ENCODE results near the gene PRXL2B. TPM values are rescaled to one million over a fixed set of nuclear protein-coding genes. Genes with fewer than 3 reads are reported as not detected.

PRXL2B gene
- total and polyA plus RNA-seq, 4 donors: 19.0 to 85.9 (median 52.0) TPM

Other genes with a start within 250 kb of the PRXL2B start
- gene MORN1, start 195.2 kb upstream of the PRXL2B start, total RNA-seq: 10 to 100 TPM in 1 of 2 donors, 1 to 10 TPM in 1; 8.4 to 17.5 TPM
- 10 to 100 TPM; 10.6 to 15.0 TPM for gene MORN1, start 195.2 kb upstream of the PRXL2B start, polyA plus RNA-seq (ENCODE audit: insufficient read length in 2 of 2)
- 10 to 100 TPM; 48.8 to 83.6 TPM for gene RER1, start 194.9 kb upstream of the PRXL2B start, total RNA-seq
- gene RER1, start 194.9 kb upstream of the PRXL2B start, polyA plus RNA-seq (ENCODE audit: insufficient read length in 2 of 2): 100 to 1,000 TPM in 1 of 2 donors, 10 to 100 TPM in 1; 95.9 to 118 TPM
- 10 to 100 TPM; 17.7 to 28.3 TPM for gene PEX10, start 174.2 kb upstream of the PRXL2B start, total RNA-seq
- gene PEX10, start 174.2 kb upstream of the PRXL2B start, polyA plus RNA-seq (ENCODE audit: insufficient read length in 2 of 2): 10 to 100 TPM; 35.1 to 36.9 TPM
- 1 to 10 TPM; 3.3 to 7.1 TPM for gene PLCH2, start 110.5 kb upstream of the PRXL2B start, total RNA-seq
- gene PLCH2, start 110.5 kb upstream of the PRXL2B start, polyA plus RNA-seq (ENCODE audit: insufficient read length in 2 of 2): 10 to 100 TPM; 17.2 to 19.0 TPM
- 10 to 100 TPM; 25.7 to 29.0 TPM for gene PANK4, start 60.2 kb upstream of the PRXL2B start, total RNA-seq
- gene PANK4, start 60.2 kb upstream of the PRXL2B start, polyA plus RNA-seq (ENCODE audit: insufficient read length in 2 of 2): 10 to 100 TPM; 35.5 to 37.9 TPM
- 10 to 100 TPM; 13.1 to 14.1 TPM for gene HES5, start 56.5 kb upstream of the PRXL2B start, total RNA-seq
- gene HES5, start 56.5 kb upstream of the PRXL2B start, polyA plus RNA-seq (ENCODE audit: insufficient read length in 2 of 2): 10 to 100 TPM; 24.1 to 28.6 TPM
- 10 to 100 TPM in 1 of 2 donors, 1 to 10 TPM in 1; 7.2 to 20.4 TPM for gene TNFRSF14, start 30.4 kb upstream of the PRXL2B start, total RNA-seq
- gene TNFRSF14, start 30.4 kb upstream of the PRXL2B start, polyA plus RNA-seq (ENCODE audit: insufficient read length in 2 of 2): 10 to 100 TPM in 1 of 2 donors, 1 to 10 TPM in 1; 8.4 to 16.3 TPM
- 1 to 10 TPM; 2.9 to 3.9 TPM for gene MMEL1, start 46.2 kb downstream of the PRXL2B start, total RNA-seq
- gene MMEL1, start 46.2 kb downstream of the PRXL2B start, polyA plus RNA-seq (ENCODE audit: insufficient read length in 2 of 2): 1 to 10 TPM; 2.3 TPM
- under 1 TPM; 0.10 to 0.99 TPM for gene TTC34, start 214.9 kb downstream of the PRXL2B start, total RNA-seq
- gene TTC34, start 214.9 kb downstream of the PRXL2B start, polyA plus RNA-seq (ENCODE audit: insufficient read length in 2 of 2): 1 to 10 TPM; 1.2 to 1.6 TPM

Measured in spinal cord (tissue), 4 donors.